ENCODE measurements around the gene DDX42.
"Not testable (repeated sequence)": the region's sequence is repeated elsewhere in the genome, so short reads cannot be mapped to it uniquely, and the experiment has no call there.

DDX42 gene

DNA sequence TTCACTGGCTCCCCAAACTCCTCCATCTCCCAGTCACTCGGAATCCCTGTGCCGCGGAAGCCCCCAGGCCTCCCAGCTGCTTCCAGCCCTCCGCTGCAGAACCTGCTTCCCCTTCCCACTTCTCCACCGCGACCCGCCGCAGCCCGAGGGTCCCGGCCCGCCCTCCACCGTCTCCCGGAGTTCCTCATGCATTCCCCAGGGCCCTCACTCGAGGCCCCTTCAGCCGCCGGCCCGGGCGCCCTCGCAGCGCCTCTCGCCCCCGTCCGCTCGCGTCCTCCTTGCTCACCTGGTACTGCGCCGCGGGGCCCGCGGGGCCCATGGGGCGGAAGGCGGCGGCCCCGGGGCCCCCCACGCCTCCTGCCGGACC is 68.2 kb downstream of the DDX42 start:
- peak; percentile 48 to 54 for DNase-seq

DNA sequence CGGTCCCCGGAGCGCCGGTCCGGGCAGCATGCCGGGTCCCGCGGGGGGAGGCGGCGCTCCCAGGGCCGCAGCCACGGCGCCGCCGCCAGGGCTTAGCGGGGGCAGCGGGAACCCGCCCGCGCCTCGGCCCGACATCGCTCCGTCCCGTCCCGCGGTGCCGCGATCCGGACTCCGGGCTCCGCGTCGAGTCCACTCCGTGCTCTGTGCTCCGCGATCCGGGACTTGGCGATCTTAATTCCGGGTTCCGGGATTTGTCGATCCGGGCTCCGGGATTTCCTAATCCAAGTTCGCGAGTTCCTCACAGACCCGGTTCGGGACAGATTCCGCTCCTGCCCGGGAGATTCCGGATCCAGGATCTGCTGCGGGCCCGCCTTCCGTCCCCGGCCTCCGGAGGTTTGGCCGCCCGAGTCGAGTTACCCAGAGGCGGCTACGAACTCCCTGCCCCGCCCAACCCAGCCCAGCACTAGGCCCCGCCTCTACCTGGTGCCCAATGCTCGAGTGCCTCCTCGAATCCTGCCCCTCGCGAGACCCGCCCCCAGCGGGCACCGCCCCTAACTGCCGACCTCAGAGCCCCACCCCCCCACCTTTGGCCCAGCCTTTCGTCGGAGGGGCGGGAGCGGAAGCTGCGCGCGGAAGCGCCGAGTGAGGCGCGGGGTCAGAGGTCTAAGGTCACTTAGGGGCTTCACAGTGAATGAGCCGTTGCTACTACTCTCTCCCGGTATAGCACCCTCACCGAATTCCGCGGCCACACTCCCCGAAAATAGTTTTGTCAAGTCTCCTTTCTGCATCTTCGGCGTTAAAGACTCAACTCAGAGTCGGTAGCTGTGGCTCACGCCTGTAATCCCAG is 68.8 kb downstream of the DDX42 start, which contains the start of gene SMARCD2:
TSS of gene SMARCD2 (minus strand) at position 146 of the 847 bp plus-strand sequence. CDS start at position 135, 11 bp downstream.
- peak; percentile 99 for DNase-seq

DNA sequence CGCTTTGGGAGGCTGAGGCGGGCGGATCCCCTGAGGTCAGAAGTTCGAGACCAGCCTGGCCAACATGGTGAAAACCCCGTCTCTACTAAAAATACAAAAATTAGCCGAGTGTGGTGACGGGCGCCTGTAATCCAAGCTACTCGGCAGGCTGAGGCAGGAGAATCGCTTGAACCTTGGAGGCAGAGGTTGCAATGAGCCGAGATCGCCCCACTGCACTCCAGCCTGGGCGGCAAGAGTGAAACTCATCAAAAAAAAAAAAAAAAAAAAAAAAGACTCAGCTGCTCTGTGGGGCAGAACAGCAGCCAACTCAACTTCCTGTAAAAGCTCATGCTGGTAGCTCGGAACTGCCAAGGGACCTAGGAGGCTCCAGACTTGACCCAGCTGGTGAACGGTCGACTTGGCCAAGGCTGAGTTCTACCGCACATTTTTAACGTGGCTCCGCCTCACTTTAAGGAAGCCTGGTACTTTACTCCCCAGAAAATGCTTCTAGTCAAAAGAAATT is 69.5 kb downstream of the DDX42 start:
- DNase-seq, result peak in 1 of 2 donors; percentile 45

DNA sequence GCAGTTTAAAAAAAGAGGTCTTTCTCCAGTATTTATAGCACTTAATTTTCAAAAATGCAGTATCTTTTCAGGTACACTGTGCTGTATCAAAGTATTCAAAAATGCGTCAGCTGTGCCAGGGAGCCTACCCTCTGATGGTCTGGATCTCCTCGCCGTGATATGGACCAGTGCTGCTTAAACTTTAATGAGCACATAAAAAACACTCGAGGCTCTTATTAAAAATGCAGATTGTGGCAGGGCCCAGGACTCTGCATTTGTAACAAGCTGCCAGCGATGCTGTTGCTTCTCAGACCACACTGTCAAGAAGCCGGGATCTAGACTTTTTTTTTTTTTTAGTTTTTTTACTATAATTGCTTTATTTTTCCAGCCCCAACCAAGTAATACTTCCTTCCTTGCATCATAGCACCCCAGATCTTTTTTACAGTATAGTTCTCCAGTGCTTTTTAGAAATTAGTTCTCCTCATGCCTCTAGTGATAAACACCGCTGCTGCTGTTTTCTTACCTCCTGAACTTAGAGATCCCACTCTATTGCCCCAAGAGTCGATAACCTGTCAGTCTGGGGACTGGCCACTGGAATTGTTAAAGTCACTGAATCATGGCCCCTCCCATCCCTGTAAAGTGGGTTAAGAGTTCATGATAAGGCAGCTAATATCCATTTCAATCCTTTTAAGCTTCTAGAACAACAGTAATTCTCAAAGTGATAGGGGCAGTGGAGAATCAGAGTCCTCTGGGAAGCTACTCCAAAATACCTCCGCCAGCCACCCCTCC is 70.1 kb downstream of the DDX42 start:
- DNase-seq, result no peak

DNA sequence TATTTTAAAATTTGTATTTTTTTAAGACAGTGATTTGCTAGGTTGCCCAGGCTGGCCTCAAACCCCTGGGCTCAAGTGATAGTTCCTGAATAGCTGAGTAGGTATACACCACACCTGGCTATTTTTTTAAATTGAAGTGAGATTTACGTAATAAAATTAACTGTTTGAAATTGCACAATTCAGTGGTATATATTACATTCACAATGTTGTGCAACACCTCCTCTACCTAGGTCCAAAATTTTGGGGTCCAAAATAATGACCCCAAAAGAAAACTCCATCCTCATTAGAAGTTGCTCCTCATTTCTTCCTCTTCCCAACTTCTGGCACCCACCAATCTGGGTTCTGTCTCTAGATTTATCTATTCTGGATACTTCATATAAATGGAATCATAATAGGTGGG is 71.5 kb downstream of the DDX42 start:
- no peak for DNase-seq

- DNase-seq, result no peak
Measured at GRCh38 chr17:63847525-63848249, 73.7 kb downstream of the DDX42 start.

- DNase-seq, result peak; percentile 97 to 99
Measured at GRCh38 chr17:63848834-63849689, 75.1 kb downstream of the DDX42 start.

DNA sequence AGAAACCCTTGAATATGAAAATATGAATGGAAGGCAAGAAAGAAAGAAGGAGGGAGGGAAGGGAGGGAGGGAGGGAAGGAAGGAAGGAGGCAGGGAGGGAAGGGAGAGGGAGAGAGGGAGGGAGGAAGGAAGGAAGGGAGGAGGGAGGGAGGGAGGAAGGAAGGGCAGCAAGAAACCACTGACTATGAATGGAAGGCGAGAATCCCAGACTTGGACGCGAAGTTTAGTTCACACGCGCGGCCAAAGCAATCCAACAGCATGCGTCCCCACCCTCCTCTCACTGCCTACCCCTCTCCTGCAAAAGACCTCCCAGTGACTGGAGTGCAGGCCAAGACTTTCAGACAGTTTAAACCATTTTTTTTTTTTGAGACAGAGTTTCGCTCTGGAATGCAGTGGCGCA is 76.4 kb downstream of the DDX42 start:
- no peak for DNase-seq

DNA sequence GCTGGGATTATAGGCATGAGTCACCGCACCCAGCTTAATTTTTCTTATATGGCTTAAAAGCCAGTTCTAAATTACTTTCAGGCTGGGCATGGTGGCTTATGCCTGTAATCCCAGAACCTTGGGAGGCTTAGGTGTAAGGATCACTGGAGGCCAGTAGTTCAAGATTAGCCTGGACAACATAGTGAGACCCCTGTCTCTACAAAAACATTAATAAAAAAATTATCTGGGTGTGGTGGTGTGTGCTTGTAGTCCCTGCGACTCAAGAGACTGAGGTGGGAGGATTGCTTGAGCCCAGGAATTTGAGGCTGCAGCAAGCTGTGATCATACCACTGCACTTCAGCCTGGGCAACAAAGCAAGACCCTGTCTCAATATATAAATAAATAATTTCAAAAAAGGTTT is 79.3 kb downstream of the DDX42 start:
- no peak for DNase-seq

DNA sequence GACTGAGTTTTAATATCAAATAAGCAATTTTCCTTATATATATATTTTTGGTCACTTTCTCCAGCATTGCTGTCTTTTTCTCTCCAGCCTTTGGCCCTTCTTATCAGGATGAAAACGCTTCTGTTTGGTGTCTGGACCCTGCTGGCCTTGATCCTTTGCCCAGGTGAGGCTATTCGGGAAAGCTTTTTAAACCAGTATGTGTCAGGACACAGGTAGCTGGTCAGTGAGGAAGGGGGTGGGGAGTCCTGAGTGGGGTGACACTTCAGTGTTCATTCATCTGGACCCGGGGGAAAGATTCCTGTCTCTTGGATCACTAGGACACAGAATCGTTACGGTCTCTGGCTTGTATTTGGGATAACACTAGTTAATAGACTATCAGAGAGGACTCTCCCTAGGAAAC is 80.7 kb downstream of the DDX42 start:
- DNase-seq, result no peak

GRCh38 chr17:63855185-63855584 is 81.2 kb downstream of the DDX42 start:
- no peak for DNase-seq

- not testable (repeated sequence) for DNase-seq
Measured at GRCh38 chr17:63856425-63856824, 82.5 kb downstream of the DDX42 start.

DNA sequence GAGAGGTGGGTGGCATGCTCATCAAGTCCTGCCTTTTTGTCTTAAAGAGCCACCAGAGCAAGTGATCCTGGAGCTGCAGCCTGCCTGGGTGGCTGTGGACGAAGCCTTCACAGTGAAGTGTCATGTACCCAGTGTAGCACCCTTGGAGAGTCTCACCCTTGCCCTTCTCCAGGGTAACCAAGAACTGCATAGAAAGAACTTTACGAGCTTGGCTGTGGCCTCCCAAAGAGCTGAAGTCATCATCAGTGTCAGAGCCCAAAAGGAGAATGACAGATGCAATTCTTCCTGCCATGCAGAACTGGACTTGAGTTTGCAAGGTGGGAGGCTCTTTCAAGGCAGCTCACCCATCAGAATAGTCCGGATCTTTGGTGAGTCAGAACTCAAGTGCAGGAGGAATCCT is 85.3 kb downstream of the DDX42 start:
- DNase-seq, result no peak

DNA sequence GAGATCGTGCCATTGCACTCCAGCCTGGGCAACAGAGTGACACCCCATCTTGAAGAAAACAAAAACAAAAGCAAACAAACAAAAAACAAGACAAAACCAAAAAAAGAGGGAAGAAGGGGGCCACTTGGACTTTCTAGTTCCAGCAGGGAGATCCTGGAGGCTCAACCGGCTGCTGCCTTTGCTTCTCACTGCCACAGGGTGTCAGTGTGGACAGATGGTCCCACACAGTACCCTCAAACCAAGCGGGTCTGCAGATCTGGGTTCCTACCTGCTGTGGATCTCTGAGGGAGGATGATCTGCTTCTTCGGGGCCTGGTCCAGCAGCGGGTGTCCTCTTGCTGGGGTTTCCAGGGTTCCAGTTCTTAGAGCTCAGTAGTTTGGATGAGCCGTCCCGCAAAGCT is 92.7 kb downstream of the DDX42 start:
- not testable (repeated sequence) for DNase-seq

All from stimulated activated CD4-positive, alpha-beta T cell treated with anti-CD3 and anti-CD28 coated beads, Interleukin-2, amount 100 ng/mL, for 24 hours (primary cell).